ENCODE results near the gene RPA1. TPM values are rescaled to one million over a fixed set of nuclear protein-coding genes. Genes with fewer than 3 reads are reported as not detected.

The RPA1 gene
- total RNA-seq, 4 donors from 2014 or later, result 22.9 to 30.8 (median 29.2) TPM

- Histone ChIP-seq H3K27ac (replicated peaks in 1 of 4) (no peak overlapping the region), H3K36me3 (peaks cover 13 to 55% (median 30%) of the 10 kb centered on the region in 4 donors), H3K9me3 (no peaks in the 10 kb centered on the region), H3K27me3 (no peaks in the 10 kb centered on the region), H3K4me1 (no peaks in the 10 kb centered on the region), H3K4me3 (no peak overlapping the region)
- TF ChIP-seq POLR2AphosphoS5 (IDR thresholded peaks at IDR 0.05) (no peak), POLR2A (IDR thresholded peaks at IDR 0.05; ENCODE audit: low read depth) (no peak), EP300 (IDR thresholded peaks at IDR 0.05) (no peak), CTCF (IDR thresholded peaks at IDR 0.05) (no peak)
- intact Hi-C loops (cut with DNase I), result no loop called here
- 72% methylated on average over 17 of the region's 20 CpGs for WGBS
- DNase-seq (ENCODE audit: extremely low spot score), result no peak
Observed at GRCh38 chr17:1810450-1811103, 19.2 kb upstream of the RPA1 start.

GRCh38 chr17:1813088-1813487 is 16.7 kb upstream of the RPA1 start:
- no peak overlapping the region for H3K27ac ChIP-seq (replicated peaks in 1 of 4)
- no peaks in the 10 kb centered on the region for H3K9me3 ChIP-seq
- intact Hi-C loops (cut with DNase I), result no loop called here
- H3K36me3 ChIP-seq, result peaks cover 13 to 48% (median 31%) of the 10 kb centered on the region in 4 donors
- TF ChIP-seq CTCF (IDR thresholded peaks at IDR 0.05), result no peak
- no peak for TF ChIP-seq POLR2A (IDR thresholded peaks at IDR 0.05; ENCODE audit: low read depth)
- no peak for TF ChIP-seq EP300 (IDR thresholded peaks at IDR 0.05)
- TF ChIP-seq POLR2AphosphoS5 (IDR thresholded peaks at IDR 0.05), result no peak
- no peak for DNase-seq (ENCODE audit: extremely low spot score)
- H3K27me3 ChIP-seq, result no peaks in the 10 kb centered on the region
- WGBS, result 84% methylated on average over 5 of the region's 5 CpGs
- H3K4me1 ChIP-seq, result no peaks in the 10 kb centered on the region
- no peak overlapping the region for H3K4me3 ChIP-seq

- peaks cover 3 to 35% (median 17%) of the 10 kb centered on the region in 4 donors for H3K36me3 ChIP-seq
- H3K4me1 ChIP-seq, result peaks cover 0 to 3% (median 0%) of the 10 kb centered on the region in 4 donors
- DNase-seq (ENCODE audit: extremely low spot score), result no peak
- H3K27me3 ChIP-seq, result no peaks in the 10 kb centered on the region
- TF ChIP-seq CTCF (IDR thresholded peaks at IDR 0.05) (no peak), POLR2AphosphoS5 (IDR thresholded peaks at IDR 0.05) (no peak), POLR2A (IDR thresholded peaks at IDR 0.05; ENCODE audit: low read depth) (no peak), EP300 (IDR thresholded peaks at IDR 0.05) (no peak)
- H3K4me3 ChIP-seq, result no peak overlapping the region
- intact Hi-C loops (cut with DNase I), result no loop called here
- 63% methylated on average over 7 of the region's 7 CpGs for WGBS
- no peak overlapping the region for H3K27ac ChIP-seq (replicated peaks in 1 of 4)
- H3K9me3 ChIP-seq, result no peaks in the 10 kb centered on the region
Observed at GRCh38 chr17:1820528-1821252, 9.1 kb upstream of the RPA1 start.

- intact Hi-C loops (cut with DNase I), result no loop called here
- Histone ChIP-seq H3K27ac (replicated peaks in 1 of 4) (peak overlapping the region; percentile 91 to 93 (median 92)), H3K4me1 (peaks cover 8 to 47% (median 39%) of the 10 kb centered on the region in 4 donors), H3K27me3 (no peaks in the 10 kb centered on the region), H3K4me3 (peak overlapping the region; percentile 84 to 95 (median 94)), H3K9me3 (no peaks in the 10 kb centered on the region), H3K36me3 (peaks cover under 1 to 39% (median 18%) of the 10 kb centered on the region in 4 donors)
- WGBS, result 2% methylated on average over 13 of the region's 13 CpGs
- no peak for DNase-seq (ENCODE audit: extremely low spot score)
- TF ChIP-seq POLR2AphosphoS5 (IDR thresholded peaks at IDR 0.05) (no peak), POLR2A (IDR thresholded peaks at IDR 0.05; ENCODE audit: low read depth) (no peak), CTCF (IDR thresholded peaks at IDR 0.05) (no peak), EP300 (IDR thresholded peaks at IDR 0.05) (no peak)
Observed at GRCh38 chr17:1829216-1829591, 601 bp upstream of the RPA1 start.
